Activated effector memory CD4-positive, alpha-beta T cell treated with anti-CD3 and anti-CD28 coated beads, Interleukin-2, amount 50 U/mL, for 16 hours (primary cell): ENCODE measurements around the gene PGM2.
"Not testable (repeated sequence)": the region's sequence is repeated elsewhere in the genome, so short reads cannot be mapped to it uniquely, and the experiment has no call there.

Source experiments
- DNase-seq: peaks from one replicate; pipeline ENCODE4 v3.0.0-alpha.2; 2020

PGM2 gene

GRCh38 chr4:37820458-37820857, 6.0 kb upstream of the PGM2 start:
- DNase-seq = not testable (repeated sequence)

- no peak for DNase-seq
These were observed 4.4 kb upstream of the PGM2 start for GRCh38 chr4:37821953-37822605.

- not testable (repeated sequence) for DNase-seq
These were observed 985 bp upstream of the PGM2 start for GRCh38 chr4:37825501-37825900.

GRCh38 chr4:37825968-37826294, 555 bp upstream of the PGM2 start:
- DNase-seq = no peak

- no peak for DNase-seq
These were observed 672 bp downstream of the PGM2 start for GRCh38 chr4:37827030-37827685.

- DNase-seq = no peak
These were observed 1.4 kb downstream of the PGM2 start for GRCh38 chr4:37827802-37828321.

- DNase-seq = no peak
These were observed 2.4 kb downstream of the PGM2 start for GRCh38 chr4:37828843-37829242.

- DNase-seq = no peak
These were observed 4.2 kb downstream of the PGM2 start for GRCh38 chr4:37830640-37831039.

- DNase-seq = no peak
These were observed 8.5 kb downstream of the PGM2 start for GRCh38 chr4:37835031-37835430.

- DNase-seq = no peak
These were observed 9.3 kb downstream of the PGM2 start for GRCh38 chr4:37835806-37836205.

GRCh38 chr4:37836274-37836673, 9.8 kb downstream of the PGM2 start:
- DNase-seq = no peak

- DNase-seq = no peak
These were observed 10.5 kb downstream of the PGM2 start for GRCh38 chr4:37836838-37837440.

- DNase-seq = no peak
These were observed 11.0 kb downstream of the PGM2 start for GRCh38 chr4:37837446-37837845.

GRCh38 chr4:37839426-37839825, 12.9 kb downstream of the PGM2 start:
- DNase-seq = no peak

- DNase-seq = no peak
These were observed 17.7 kb downstream of the PGM2 start for GRCh38 chr4:37844204-37844603.

- no peak for DNase-seq
These were observed 18.7 kb downstream of the PGM2 start for GRCh38 chr4:37845201-37845600.

GRCh38 chr4:37847311-37847884, 20.9 kb downstream of the PGM2 start:
- no peak for DNase-seq

GRCh38 chr4:37852376-37852775, 25.9 kb downstream of the PGM2 start:
- DNase-seq = no peak

- no peak for DNase-seq
These were observed 31.6 kb downstream of the PGM2 start for GRCh38 chr4:37858112-37858511.

GRCh38 chr4:37858872-37859271, 32.4 kb downstream of the PGM2 start:
- DNase-seq = no peak

- no peak for DNase-seq
These were observed 33.8 kb downstream of the PGM2 start for GRCh38 chr4:37860266-37860665.

GRCh38 chr4:37862961-37863360, 36.5 kb downstream of the PGM2 start:
- no peak for DNase-seq

GRCh38 chr4:37864786-37865185, 38.3 kb downstream of the PGM2 start:
- no peak for DNase-seq

GRCh38 chr4:37865450-37865849, 39.0 kb downstream of the PGM2 start:
- no peak for DNase-seq
